WERI-Rb-1 (cell line): ENCODE results near the gene KLF3.

Source experiments
- DNase-seq: peaks from one replicate; pipeline ENCODE4 v3.0.0-alpha.2; 2020
- H3K27ac ChIP-seq: fragments of 250-450 bp; sonication (Bioruptor Pico); 2 replicates; pipeline ENCODE4 v1.5.1; 2020; ENCODE audit warnings: mild to moderate bottlenecking, moderate library complexity
- H3K27me3 ChIP-seq: fragments of 250-450 bp; sonication (Bioruptor Pico); 2 replicates; pipeline ENCODE4 v1.5.1; 2021; ENCODE audit warnings: mild to moderate bottlenecking, low read depth, moderate library complexity; ENCODE audit not compliant: insufficient read depth, severe bottlenecking
- H3K36me3 ChIP-seq: fragments of 250-450 bp; sonication (Bioruptor Pico); 2 replicates; pipeline ENCODE4 v1.5.1; 2020; ENCODE audit warnings: mild to moderate bottlenecking, moderate library complexity
- H3K4me3 ChIP-seq: 2 replicates; pipeline ENCODE4 v1.5.1; 2011; ENCODE audit warnings: low read depth, mild to moderate bottlenecking, control low read depth, low read length
- H3K9me3 ChIP-seq: fragments of 250-450 bp; sonication (Bioruptor Pico); 2 replicates; pipeline ENCODE4 v1.5.1; 2021; ENCODE audit warnings: mild to moderate bottlenecking, moderate library complexity; ENCODE audit not compliant: severe bottlenecking
- TF ChIP-seq, protein P1 (sequence below): IDR thresholded peaks from 2 replicates; pipeline ENCODE4 v1.5.1; 2011; ENCODE audit warnings: low read depth, mild to moderate bottlenecking, control low read depth, inconsistent platforms, low read length

Gene KLF3

DNA sequence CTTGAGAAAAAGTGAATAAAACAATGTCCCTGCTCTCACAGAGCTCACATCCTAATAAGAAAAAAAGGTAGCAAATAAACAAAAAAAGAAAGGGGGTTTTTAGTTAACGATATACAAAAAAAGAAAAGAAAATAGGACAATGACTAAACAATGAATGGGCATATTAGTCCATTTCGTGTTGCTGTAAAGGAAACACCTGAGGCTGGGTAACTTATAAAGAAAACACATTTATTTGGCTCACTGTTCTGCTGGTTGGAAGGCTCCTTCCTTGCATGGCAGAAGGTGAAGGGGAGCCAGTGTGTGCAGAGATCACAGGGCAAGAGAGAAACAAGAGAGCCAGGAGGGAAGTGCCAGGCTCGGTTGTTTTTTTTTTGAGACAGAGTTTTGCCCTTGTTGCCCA, 4.7 kb upstream of the KLF3 start:
- TF ChIP-seq, protein P1, sequence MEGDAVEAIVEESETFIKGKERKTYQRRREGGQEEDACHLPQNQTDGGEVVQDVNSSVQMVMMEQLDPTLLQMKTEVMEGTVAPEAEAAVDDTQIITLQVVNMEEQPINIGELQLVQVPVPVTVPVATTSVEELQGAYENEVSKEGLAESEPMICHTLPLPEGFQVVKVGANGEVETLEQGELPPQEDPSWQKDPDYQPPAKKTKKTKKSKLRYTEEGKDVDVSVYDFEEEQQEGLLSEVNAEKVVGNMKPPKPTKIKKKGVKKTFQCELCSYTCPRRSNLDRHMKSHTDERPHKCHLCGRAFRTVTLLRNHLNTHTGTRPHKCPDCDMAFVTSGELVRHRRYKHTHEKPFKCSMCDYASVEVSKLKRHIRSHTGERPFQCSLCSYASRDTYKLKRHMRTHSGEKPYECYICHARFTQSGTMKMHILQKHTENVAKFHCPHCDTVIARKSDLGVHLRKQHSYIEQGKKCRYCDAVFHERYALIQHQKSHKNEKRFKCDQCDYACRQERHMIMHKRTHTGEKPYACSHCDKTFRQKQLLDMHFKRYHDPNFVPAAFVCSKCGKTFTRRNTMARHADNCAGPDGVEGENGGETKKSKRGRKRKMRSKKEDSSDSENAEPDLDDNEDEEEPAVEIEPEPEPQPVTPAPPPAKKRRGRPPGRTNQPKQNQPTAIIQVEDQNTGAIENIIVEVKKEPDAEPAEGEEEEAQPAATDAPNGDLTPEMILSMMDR, result no peak
- no peaks in the 10 kb centered on the region for H3K9me3 ChIP-seq
- no peak for DNase-seq
- no peak overlapping the region for H3K27ac ChIP-seq
- no peaks in the 10 kb centered on the region for H3K27me3 ChIP-seq
- no peaks in the 10 kb centered on the region for H3K36me3 ChIP-seq
- H3K4me3 ChIP-seq, result no peak overlapping the region

DNA sequence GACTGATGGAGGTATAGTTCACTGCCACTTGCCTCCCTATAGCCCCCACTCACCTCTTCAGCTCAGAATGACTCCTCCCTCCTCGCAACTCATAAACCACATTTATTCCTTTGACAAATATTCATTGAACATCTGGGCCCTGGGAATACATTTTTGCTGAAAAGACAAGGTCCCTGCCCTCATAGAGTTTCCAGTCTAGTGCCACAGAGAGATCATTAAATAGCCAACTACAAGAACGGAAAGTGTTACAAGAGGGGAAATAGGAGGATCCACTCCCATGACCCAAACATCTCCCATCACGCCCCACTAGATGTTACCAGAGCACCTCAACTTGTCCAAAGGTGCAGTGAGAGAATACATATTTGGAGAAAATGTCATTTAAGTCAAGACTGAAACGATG, 3.2 kb upstream of the KLF3 start:
- H3K27ac ChIP-seq, result no peak overlapping the region
- DNase-seq, result no peak
- H3K27me3 ChIP-seq, result no peaks in the 10 kb centered on the region
- TF ChIP-seq, protein P1, result no peak
- H3K4me3 ChIP-seq, result no peak overlapping the region
- no peaks in the 10 kb centered on the region for H3K9me3 ChIP-seq
- no peaks in the 10 kb centered on the region for H3K36me3 ChIP-seq

DNA sequence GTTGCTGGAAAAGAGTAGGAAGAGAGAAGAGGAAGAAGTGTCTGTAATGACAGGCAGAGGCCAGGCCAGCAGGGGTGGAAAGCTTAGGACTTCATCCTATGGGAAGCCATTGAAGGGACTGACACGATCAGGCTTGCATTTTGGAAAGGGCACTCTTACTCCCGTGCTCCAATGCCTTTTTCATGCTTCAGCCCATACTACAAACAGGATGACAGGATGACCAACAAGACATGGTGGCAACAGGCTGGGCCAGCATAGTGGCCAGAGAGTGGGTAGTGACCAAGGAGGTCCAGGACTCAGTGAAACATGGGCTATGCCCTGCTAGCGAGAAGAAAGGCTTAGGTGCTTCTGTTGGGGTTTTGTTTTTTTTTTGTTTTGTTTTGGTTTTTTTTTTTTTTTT, 2.6 kb upstream of the KLF3 start:
- Histone ChIP-seq H3K27me3 (no peaks in the 10 kb centered on the region), H3K27ac (no peak overlapping the region), H3K9me3 (no peaks in the 10 kb centered on the region), H3K36me3 (no peaks in the 10 kb centered on the region), H3K4me3 (no peak overlapping the region)
- DNase-seq, result no peak
- TF ChIP-seq, protein P1, result no peak

DNA sequence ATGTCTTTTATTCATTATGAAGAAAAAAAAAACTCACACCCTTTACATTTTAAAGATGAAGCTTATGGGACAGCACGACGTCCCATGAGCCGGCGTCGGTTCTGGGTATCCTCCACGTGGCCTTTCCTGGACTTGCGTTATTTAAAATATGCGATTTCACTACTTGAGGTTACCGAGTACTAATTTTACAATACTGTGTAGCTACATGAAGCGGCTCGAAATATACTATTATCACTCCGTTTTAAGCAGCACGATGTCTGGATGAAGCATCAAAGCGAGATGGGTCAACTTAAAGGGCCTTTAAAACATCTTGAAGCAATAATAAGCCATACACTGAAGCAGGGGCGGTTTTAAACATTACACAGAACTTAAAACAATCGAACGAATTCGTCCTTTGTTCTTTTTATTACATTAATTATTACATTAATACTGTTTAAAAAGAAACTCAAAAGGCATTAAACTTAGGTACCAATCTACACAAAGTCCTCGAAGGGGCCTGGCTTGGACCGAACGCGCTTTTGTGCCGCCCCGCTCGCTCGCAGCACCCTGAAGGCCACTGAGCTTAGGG, 1.4 kb upstream of the KLF3 start:
- TF ChIP-seq, protein P1, result no peak
- Histone ChIP-seq H3K27ac (peak overlapping the region; percentile 92), H3K36me3 (no peaks in the 10 kb centered on the region), H3K9me3 (no peaks in the 10 kb centered on the region), H3K4me3 (peak overlapping the region; percentile 92), H3K27me3 (no peaks in the 10 kb centered on the region)
- DNase-seq, result no peak

DNA sequence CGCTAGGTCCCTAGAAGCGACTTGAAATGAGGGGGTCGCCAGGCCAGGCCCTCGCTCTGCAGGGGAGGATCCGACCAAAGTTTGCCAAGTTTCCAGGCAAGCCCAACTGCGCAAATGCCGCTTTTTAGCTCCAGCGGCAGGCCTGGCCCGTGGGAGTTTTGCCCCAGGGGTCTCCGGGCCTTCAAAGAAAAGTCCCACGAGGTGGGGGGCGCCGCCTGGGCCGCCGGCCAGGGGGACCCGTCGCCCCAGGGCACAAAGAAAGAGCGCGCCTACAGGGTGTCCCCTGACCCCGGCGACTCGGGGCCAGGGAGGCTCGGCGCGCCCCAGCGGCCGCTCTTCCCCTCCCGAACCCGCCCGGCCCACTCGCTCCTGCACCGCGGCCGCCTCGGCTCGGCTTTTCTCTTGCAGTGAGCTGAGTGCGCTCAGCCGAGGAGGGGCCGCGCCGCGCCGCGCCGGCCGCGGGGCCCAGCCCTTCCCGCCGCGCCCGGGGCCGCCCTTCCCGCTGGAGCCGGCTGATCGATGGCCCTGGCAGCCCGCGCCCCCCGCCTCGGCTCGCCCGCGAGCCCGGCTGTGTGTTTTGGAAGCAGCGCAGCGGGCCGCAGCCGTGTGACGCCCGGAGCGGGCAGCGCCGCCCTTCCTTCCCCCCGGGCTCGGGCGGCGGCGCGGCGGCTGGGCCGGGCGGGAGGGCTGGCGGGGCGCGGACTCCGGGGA, 754 bp upstream of the KLF3 start:
- H3K27me3 ChIP-seq, result no peaks in the 10 kb centered on the region
- TF ChIP-seq, protein P1, result no peak
- H3K27ac ChIP-seq, result peak overlapping the region; percentile 92
- peak overlapping the region; percentile 92 for H3K4me3 ChIP-seq
- H3K36me3 ChIP-seq, result no peaks in the 10 kb centered on the region
- no peak for DNase-seq
- H3K9me3 ChIP-seq, result no peaks in the 10 kb centered on the region
